K562 (cell line): Measurements from ENCODE around the gene VSIG4. TPM values are rescaled to one million over a fixed set of nuclear protein-coding genes. Genes with fewer than 3 reads are reported as not detected.

ENCODE experiments used
- BRCA1 ChIP-seq, 2 experiments: fragments of 450-650 bp in 1 of 2; sonication (generic) in 1 of 2; formaldehyde crosslinking in 1 of 2; IDR thresholded peaks; 2 replicates each; pipeline versions ENCODE4 v1.5.0 to v1.6.1; 2017 to 2020; ENCODE audit warnings: mild to moderate bottlenecking in 1 of 2, missing genetic modification reagents in 1 of 2
- POLR2G ChIP-seq: fragments of 200-400 bp; formaldehyde crosslinking; IDR thresholded peaks from 2 replicates; pipeline ENCODE4 v1.6.1; 2017; ENCODE audit warnings: low read depth, mild to moderate bottlenecking, antibody characterized with exemption, low read length, moderate library complexity
- polyA plus RNA-seq, 8 experiments: library from polyadenylated mRNA; depleted of rRNA in 4 of 8; stranded (reverse) in 5 of 8; unstranded in 3 of 8; fragments of >200 nt; fragmentation: Nextera tagmentation in 2 of 8; fragmentation: Illumina TruSeq in 1 of 8; extraction: Ambion mirVana in 2 of 8; extraction: Trizol in 1 of 8; gene quantifications; 2 replicates each; pipeline versions ENCODE4 v1.2.1 to v1.2.3, GENCODE V29; 2011 to 2014; ENCODE audit warnings: inconsistent platforms in 1 of 8, missing spikeins in 1 of 8
- total RNA-seq, 7 experiments: library from RNA; depleted of rRNA in 6 of 7; stranded (reverse); fragments of >200 nt in 6 of 7; fragmentation: Illumina TruSeq in 2 of 7; extraction: Trizol in 2 of 7; gene quantifications; 2 replicates each; pipeline versions ENCODE4 v1.2.1 to v1.2.3, GENCODE V29; 2011 to 2021; ENCODE audit warnings: low replicate concordance in 1 of 7
- TF ChIP-seq, protein P1 (sequence below), 2 experiments: fragments of 450-650 bp; IDR thresholded peaks; 2 replicates each; pipeline ENCODE4 v1.6.1; 2018; ENCODE audit warnings: mild to moderate bottlenecking in 2 of 2, low read depth in 1 of 2; ENCODE audit not compliant: partially characterized antibody in 2 of 2
- TF ChIP-seq, protein P2 (sequence below), 2 experiments: fragments of 450-650 bp; IDR thresholded peaks; 2 replicates each; pipeline ENCODE4 v1.6.1; 2016

Gene VSIG4
- total and polyA plus RNA-seq, 9 of the 15 experiments (the other 6 are each of a cell fraction or from before 2014, with no cell fraction given): 0.22 to 1.6 (median 0.46) TPM; not detected in 1

DNA sequence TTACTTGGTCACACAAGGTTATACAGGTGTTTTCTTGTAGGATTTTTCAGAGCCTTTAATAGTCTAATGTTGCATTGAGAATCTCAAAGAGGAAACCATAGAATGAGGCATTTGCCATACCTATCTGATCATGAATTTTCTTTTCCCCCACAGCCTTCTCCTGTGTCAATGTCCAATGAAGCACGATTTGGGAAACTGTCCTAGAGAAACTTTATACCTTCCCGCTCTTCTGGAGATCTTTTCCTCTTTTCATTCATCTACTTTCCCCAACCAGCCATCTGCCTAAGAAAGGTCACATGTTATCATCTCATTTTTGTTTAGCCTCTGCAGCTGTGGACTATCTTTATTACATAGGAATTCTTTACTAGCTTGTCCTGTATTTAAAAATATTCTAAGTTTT lies 19.9 kb downstream of the VSIG4 start (continued):
- TF ChIP-seq, protein P1, sequence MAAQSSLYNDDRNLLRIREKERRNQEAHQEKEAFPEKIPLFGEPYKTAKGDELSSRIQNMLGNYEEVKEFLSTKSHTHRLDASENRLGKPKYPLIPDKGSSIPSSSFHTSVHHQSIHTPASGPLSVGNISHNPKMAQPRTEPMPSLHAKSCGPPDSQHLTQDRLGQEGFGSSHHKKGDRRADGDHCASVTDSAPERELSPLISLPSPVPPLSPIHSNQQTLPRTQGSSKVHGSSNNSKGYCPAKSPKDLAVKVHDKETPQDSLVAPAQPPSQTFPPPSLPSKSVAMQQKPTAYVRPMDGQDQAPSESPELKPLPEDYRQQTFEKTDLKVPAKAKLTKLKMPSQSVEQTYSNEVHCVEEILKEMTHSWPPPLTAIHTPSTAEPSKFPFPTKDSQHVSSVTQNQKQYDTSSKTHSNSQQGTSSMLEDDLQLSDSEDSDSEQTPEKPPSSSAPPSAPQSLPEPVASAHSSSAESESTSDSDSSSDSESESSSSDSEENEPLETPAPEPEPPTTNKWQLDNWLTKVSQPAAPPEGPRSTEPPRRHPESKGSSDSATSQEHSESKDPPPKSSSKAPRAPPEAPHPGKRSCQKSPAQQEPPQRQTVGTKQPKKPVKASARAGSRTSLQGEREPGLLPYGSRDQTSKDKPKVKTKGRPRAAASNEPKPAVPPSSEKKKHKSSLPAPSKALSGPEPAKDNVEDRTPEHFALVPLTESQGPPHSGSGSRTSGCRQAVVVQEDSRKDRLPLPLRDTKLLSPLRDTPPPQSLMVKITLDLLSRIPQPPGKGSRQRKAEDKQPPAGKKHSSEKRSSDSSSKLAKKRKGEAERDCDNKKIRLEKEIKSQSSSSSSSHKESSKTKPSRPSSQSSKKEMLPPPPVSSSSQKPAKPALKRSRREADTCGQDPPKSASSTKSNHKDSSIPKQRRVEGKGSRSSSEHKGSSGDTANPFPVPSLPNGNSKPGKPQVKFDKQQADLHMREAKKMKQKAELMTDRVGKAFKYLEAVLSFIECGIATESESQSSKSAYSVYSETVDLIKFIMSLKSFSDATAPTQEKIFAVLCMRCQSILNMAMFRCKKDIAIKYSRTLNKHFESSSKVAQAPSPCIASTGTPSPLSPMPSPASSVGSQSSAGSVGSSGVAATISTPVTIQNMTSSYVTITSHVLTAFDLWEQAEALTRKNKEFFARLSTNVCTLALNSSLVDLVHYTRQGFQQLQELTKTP (IDR thresholded peaks at IDR 0.05; ENCODE audit: low read depth in 1 of 2, partially characterized antibody in 2 of 2): peak in 1 of 2 experiments; percentile 60
- TF ChIP-seq BRCA1 (IDR thresholded peaks at IDR 0.05) (no peak), BRCA1 (CRISPR knock-in tag; IDR thresholded peaks at IDR 0.05) (no peak), POLR2G (peak; percentile 50; the same call in 1 of the 2 replicates)
- TF ChIP-seq, protein P2, sequence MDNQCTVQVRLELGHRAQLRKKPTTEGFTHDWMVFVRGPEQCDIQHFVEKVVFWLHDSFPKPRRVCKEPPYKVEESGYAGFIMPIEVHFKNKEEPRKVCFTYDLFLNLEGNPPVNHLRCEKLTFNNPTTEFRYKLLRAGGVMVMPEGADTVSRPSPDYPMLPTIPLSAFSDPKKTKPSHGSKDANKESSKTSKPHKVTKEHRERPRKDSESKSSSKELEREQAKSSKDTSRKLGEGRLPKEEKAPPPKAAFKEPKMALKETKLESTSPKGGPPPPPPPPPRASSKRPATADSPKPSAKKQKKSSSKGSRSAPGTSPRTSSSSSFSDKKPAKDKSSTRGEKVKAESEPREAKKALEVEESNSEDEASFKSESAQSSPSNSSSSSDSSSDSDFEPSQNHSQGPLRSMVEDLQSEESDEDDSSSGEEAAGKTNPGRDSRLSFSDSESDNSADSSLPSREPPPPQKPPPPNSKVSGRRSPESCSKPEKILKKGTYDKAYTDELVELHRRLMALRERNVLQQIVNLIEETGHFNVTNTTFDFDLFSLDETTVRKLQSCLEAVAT (IDR thresholded peaks at IDR 0.05): peak; percentile 52 to 68; a peak in 1 of 4 replicates
